Fibroblast of peridontal ligament (primary cell): ENCODE results near the gene MS4A8.
"Not testable (repeated sequence)": the region's sequence is repeated elsewhere in the genome, so short reads cannot be mapped to it uniquely, and the experiment has no call there.

Experiments used
- DNase-seq: peaks from one replicate; pipeline ENCODE4 v3.0.0-alpha.2; 2010; ENCODE audit errors: extremely low read depth

Gene MS4A8

DNA sequence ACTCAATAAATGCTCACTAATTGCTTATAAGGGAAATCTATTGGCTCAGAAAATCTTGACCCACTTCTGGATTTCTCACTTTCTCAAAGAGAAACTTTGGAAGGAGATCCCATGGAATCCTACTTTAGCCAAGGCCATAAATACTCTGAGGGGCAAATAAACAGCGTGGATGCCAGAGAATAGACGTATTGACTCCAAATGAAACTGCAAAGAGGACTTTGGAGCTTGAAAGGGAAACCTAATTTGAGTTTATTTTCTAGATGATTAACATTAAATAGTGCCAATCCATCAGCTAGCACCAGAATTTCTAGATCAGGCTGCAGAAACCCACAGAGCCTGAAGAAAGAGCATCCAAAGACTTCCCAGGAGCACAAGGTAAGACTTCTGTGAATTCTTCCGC is 25.0 kb downstream of the MS4A8 start, which contains the start of gene MS4A18:
MS4A18 (plus strand) TSS at position 301 of the 400 bp plus-strand sequence.
- DNase-seq, result no peak

DNA sequence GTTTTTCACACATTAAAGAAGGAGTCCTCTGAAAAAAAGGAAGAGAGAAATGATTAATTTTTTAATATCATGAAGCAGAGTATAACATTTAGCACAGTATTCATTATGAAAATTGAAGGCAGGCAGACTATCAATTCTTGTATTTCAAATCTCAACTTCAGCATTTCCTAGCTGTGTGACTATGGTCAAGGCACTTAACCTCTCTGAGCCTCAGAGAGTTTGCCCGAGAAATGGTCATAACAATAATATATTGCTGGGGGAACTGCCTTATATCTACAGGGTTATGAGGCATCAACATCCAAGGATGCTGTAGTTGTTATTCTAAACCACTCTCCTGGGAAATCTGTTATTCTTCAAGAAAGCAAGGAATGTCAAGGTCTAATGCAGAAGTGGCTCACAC is 26.2 kb downstream of the MS4A8 start:
- no peak for DNase-seq

- DNase-seq, result no peak
Observed at GRCh38 chr11:60731586-60731985, 32.2 kb downstream of the MS4A8 start.

GRCh38 chr11:60734279-60734678 is 34.9 kb downstream of the MS4A8 start:
- DNase-seq, result no peak

DNA sequence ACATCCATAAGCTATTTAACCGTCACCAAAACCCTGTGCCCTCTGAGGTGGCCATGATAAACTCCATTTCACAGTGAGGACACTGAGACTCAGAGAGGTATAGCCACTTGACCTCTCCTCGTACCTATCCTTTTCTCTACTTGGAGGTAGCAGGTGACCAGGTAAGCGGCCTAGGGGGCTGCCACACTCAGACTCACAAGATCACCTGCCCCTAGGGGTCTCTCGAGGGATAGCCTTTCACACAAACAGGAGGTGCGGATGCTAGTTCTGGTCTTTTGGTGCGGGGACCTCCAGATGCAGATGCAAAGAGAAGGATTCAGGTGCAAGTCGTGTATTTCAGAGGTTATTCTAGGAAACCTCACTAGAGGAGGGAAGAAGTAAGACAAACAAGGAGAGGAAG is 39.7 kb downstream of the MS4A8 start:
- DNase-seq, result no peak

- no peak for DNase-seq
Observed at GRCh38 chr11:60740573-60740972, 41.2 kb downstream of the MS4A8 start.

- DNase-seq, result no peak
Observed at GRCh38 chr11:60741421-60741820, 42.0 kb downstream of the MS4A8 start.

DNA sequence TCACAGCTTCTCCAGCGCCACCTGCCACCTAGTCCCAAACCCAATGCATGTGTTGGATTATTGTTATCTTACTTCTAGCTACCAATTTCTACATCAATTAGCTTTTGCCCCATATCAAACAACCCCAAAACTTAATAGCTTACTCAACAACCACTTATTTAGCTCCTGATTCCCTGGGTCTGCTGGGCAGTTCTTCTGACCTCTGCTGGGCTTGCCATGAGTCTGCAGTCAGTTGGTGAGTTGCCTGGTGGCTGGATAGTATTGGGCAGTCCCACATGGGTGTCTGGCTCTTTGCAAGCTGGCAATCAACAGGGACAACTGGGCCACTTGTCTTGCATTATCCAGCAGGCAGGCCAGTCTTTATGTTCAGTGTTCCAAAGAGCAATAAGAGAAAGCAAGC is 43.6 kb downstream of the MS4A8 start:
- no peak for DNase-seq

DNA sequence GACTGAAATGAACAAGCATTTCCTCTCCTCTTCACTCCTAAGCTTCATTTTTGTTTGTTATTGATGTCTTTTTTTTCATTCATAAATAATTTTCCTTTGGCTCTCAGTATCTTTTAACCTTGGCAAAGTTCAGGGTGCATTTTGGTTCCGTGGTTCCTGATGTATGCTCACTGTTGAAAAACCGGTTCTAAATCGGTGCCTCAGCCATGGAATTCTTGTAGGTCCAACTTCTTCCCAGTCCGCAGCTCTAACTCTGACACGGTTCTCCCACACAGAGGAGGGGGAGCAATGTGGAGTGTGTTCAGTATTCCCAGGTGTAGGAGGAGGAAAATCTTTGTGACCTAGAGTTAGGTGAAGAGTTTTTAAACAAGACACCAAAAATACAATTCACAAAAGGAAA is 44.7 kb downstream of the MS4A8 start:
- DNase-seq, result no peak

- DNase-seq, result no peak
Observed at GRCh38 chr11:60747359-60747873, 48.0 kb downstream of the MS4A8 start.

GRCh38 chr11:60748225-60748624 is 48.8 kb downstream of the MS4A8 start:
- no peak for DNase-seq

GRCh38 chr11:60748821-60749220 is 49.4 kb downstream of the MS4A8 start:
- DNase-seq, result no peak

DNA sequence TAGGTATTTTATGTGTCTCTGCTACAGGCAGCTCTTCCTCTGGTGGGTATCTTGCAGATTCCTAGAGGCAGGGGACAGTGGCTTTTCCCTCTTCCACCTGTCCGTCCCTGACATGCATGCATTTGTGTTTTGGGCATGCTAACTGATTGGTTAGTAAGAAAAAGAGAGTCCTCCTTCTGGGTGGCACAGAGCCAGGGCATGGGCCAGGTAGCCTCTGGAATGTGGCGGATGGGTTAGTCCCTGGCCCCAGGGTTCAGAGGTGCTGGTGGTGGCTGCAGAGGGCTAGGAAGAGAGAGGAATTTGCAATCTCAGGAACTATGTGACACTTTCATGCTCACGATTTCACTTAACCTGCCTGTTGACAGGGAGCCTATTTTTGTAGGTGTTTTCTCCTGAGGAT is 51.5 kb downstream of the MS4A8 start:
- no peak for DNase-seq

DNA sequence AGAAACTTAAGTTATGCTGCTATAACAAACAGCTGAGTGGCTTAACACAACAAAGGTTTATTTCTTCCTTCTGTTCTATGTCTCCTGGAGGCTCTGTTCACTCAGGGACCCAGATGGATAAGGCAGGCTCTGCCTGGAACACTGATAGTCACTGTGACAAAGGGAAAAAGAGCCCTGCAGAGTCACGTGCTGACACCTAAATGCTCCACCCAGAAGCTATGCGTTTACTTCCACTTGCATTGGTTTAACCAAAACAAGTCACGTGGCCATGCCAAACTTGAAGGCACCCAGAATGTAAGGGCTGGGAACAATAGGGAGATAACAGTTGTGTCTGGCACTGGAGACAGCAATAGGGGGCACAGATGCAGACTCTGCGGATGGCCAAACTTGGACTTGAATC is 53.9 kb downstream of the MS4A8 start:
- DNase-seq, result no peak

DNA sequence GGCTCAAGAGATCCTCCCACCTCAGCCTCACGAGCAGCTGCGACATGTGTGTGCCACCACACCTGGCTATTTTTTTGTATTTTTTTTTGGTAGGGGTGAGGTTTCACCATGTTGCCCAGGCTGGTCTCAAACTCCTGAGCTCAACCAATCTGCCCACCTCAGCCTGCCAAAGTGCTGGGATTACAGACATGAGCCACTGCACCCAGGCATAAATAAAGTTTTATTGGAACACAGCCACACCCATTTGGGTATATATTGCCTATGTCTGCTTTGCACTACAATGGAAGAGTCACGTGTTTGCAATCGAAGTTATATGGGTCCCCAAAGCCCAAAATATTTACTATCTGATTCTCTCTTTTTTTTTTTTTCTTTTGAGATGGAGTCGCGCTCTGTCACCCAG is 55.5 kb downstream of the MS4A8 start:
- DNase-seq, result no peak

GRCh38 chr11:60756307-60757032 is 57.1 kb downstream of the MS4A8 start, which contains the start of gene MS4A15:
Gene MS4A15 (plus strand): TSS chr11:60756867. CDS start chr11:60763734, 6,867 bp downstream.
- DNase-seq, result no peak

DNA sequence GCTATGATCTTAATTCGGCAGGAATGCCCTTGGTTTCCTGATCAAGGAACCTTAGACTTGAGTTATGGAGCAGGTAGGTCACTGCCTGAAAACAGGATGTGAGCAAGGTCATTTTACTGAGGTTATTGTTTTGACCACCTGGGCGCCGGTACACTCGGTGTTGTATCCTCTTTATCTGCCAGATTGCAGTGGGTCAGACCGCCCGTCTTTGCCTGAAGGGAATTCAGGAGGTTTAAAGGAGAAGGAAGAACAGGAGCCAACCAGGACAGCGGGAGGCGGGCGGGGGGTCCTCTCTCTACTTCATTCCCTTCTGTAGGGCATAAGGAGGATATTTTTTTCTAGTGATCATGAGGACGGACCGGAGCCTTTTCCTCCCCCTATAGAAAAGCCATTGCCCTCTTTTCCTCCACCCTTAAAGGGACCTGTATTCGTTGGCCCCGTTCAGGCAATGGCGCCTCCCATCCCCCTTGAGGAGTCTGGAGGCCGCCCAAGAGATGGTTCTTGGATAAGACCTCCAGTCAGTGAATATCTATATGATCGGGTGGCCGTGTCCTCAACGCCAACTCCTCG is 57.9 kb downstream of the MS4A8 start:
- DNase-seq, result no peak

DNA sequence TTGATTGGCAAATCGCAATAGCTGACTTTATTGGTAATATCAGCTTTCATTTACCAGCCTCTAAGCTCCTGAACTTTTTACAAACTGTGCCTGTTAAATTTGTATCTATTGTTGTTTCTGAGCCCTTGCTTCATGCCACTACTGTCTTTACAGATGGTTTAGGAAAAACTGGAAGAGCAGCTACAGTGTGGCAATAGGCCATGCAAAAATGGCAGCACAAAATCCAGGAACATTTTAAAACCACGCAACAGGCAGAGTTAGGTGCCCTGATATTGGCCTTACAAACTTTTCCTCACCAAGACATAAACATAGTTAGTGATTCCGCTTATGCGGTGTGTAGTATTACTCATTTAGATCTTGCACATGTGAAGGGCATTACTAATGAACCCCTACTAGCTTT is 59.3 kb downstream of the MS4A8 start:
- DNase-seq, result not testable (repeated sequence)

DNA sequence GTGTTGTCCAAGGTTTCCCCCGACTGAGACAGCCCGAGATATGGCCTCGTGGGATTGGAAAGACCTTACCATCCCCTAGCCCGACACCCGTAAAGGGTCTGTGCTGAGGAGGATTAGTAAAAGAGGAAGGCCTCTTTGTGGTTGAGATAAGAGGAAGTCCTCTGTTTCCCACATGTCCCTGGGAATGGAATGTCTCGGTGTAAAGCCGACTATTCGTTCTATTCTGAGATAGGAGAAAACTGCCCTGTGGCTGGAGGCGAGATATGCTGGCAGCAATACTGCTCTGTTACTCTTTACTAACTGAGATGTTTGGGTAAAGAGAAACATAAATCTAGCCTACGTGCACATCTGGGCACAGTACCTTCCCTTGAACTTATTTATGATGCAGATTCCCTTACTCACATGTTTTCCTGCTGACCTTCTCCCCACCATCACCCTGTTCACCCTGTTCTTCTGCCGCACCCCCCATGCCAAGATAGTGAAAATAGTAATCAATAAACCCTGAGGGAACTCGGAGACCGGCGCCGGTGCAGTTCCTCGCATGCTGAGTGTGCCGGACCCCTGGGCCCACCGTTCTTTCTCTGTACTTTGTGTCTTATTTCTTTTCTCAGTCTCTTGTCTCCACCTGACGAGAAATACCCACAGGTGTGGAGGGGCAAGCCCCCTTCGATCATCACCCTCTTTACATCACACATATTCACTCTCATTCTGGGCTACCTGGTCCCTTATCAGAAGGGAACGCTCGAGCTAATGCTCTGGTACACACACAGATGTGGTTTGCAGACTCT is 60.2 kb downstream of the MS4A8 start:
- DNase-seq, result not testable (repeated sequence)

DNA sequence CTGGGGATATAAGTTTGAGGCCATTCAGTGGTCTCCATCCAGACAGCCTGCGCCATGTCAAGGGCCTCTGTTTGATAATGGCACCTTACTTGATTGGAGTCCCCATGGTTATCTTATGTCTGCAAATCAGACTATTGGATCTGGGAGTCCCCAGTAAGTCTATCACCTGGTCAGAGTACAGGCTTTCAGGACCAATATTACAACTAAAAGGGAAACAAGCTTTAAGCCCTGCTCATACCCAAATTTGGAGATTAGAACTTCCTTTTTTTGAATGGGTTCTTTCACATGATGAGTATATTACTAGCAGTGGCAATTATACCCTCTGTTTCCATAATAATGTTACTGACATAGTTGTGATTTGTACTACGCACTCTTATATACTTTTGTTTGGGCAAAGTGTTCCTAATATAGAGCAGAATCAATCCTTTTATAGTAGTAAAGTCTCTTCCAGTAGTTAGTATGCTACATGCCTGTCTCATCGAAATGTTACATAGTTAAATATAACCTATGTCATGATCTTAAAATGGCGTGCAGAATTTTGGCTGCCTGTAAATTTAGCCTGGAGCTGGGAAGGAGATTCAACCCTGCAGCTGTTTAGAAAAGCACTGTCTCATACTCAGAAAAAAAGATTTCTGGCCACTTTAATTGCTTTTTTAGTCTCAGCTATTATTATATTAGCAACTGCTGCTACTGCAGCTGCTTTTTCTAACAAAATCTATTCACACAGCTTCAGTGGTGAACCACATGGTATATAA is 62.2 kb downstream of the MS4A8 start:
- no peak for DNase-seq

DNA sequence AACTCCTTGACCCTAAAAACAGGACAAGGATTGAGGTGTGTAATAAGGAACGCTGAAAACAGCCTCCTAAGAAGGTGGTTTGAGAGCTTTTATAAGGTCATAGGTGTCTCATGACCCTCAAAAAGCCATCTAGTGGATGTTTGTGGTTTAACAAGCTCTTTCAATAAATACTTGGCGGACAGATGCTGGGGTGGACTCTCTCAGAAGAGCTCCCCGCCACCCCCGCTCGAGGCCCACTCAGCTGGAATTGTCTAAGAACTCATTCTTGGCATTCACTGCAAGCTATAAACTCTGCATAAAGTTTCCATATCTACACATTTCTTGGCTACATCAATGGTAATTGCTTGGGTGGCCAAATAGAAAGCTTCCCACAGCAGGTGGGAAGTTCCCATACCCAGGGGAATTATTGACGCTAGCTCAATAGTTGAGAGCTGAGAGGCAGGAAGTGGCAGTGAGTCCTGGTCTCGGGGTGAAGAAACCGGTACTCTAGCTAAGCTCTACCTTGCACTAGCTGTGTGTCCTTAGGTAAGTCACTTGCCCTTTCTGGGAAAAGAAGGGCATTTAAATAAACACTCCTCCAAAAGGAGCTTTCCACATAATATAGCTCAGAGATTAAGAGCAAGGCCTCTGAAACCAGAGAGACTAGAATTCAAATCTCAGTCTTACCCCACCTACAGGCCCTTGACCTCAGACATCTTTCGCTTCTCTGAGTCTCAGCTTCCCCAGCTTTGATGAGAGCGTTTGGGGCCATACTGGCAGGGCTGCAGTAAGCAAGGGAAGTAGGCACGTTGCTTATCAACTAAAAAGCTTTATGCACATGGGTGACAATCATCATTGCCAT is 63.7 kb downstream of the MS4A8 start:
- no peak for DNase-seq
